Breast epithelium (tissue), 3 donors: ENCODE measurements around the gene PPP1CB.
"Not testable (repeated sequence)": the region's sequence is repeated elsewhere in the genome, so short reads cannot be mapped to it uniquely, and the experiment has no call there.

Source experiments
- POLR2AphosphoS5 ChIP-seq, 3 donors: sonication (generic); formaldehyde crosslinking; IDR thresholded peaks; one replicate each; pipeline ENCODE4 v1.6.1; 2017; ENCODE audit warnings: antibody characterized with exemption in 3 of 3
- TF ChIP-seq, protein P1 (sequence below), 3 donors: fragments of 450-650 bp; IDR thresholded peaks; one replicate each; pipeline ENCODE4 v1.5.1; 2016 to 2017; ENCODE audit warnings: antibody characterized with exemption in 3 of 3, mild to moderate bottlenecking in 3 of 3, moderate library complexity in 3 of 3

- TF ChIP-seq, protein P1, sequence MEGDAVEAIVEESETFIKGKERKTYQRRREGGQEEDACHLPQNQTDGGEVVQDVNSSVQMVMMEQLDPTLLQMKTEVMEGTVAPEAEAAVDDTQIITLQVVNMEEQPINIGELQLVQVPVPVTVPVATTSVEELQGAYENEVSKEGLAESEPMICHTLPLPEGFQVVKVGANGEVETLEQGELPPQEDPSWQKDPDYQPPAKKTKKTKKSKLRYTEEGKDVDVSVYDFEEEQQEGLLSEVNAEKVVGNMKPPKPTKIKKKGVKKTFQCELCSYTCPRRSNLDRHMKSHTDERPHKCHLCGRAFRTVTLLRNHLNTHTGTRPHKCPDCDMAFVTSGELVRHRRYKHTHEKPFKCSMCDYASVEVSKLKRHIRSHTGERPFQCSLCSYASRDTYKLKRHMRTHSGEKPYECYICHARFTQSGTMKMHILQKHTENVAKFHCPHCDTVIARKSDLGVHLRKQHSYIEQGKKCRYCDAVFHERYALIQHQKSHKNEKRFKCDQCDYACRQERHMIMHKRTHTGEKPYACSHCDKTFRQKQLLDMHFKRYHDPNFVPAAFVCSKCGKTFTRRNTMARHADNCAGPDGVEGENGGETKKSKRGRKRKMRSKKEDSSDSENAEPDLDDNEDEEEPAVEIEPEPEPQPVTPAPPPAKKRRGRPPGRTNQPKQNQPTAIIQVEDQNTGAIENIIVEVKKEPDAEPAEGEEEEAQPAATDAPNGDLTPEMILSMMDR (IDR thresholded peaks at IDR 0.05): not testable (repeated sequence)
- not testable (repeated sequence) for TF ChIP-seq POLR2AphosphoS5 (IDR thresholded peaks at IDR 0.05)
Measured at GRCh38 chr2:28742619-28743018, 9.0 kb upstream of the PPP1CB start.
